Neural progenitor cell (in vitro differentiated cells): ENCODE results near the gene POU2AF1. TPM values are rescaled to one million over a fixed set of nuclear protein-coding genes. Genes with fewer than 3 reads are reported as not detected.

Experiments
- DNase-seq: peaks from one replicate; pipeline ENCODE4 v3.0.0-alpha.2; 2016; ENCODE audit warnings: low spot score
- H2AFZ ChIP-seq: fragments of 200-600 bp; sonication (generic); replicated peaks from 2 replicates; pipeline ENCODE4 v1.6.1; 2016; ENCODE audit warnings: antibody characterized with exemption
- H3F3A ChIP-seq: fragments of 200-600 bp; sonication (generic); 2 replicates; pipeline ENCODE4 v1.6.1; 2016; ENCODE audit warnings: antibody characterized with exemption, low read depth
- H3K27ac ChIP-seq: fragments of 200-600 bp; sonication (generic); 2 replicates; pipeline ENCODE4 v1.5.1; 2016; ENCODE audit warnings: mild to moderate bottlenecking
- H3K27me3 ChIP-seq: fragments of 200-600 bp; sonication (generic); 2 replicates; pipeline ENCODE4 v1.6.1; 2016; ENCODE audit warnings: mild to moderate bottlenecking, moderate library complexity
- H3K36me3 ChIP-seq: fragments of 200-600 bp; sonication (generic); 2 replicates; pipeline ENCODE4 v1.5.1; 2016
- H3K4me1 ChIP-seq: fragments of 200-600 bp; sonication (generic); 2 replicates; pipeline ENCODE4 v1.6.1; 2016; ENCODE audit warnings: mixed run types
- H3K4me2 ChIP-seq: fragments of 200-600 bp; sonication (generic); 2 replicates; pipeline ENCODE4 v1.6.1; 2016
- H3K4me3 ChIP-seq: fragments of 200-600 bp; sonication (generic); 2 replicates; pipeline ENCODE4 v1.5.1; 2016
- H3K79me2 ChIP-seq: fragments of 200-600 bp; sonication (generic); 2 replicates; pipeline ENCODE4 v1.6.1; 2016; ENCODE audit warnings: low read depth
- H3K9ac ChIP-seq: fragments of 200-600 bp; sonication (generic); 2 replicates; pipeline ENCODE4 v1.6.1; 2016
- H3K9me3 ChIP-seq: fragments of 200-600 bp; sonication (generic); 2 replicates; pipeline ENCODE4 v1.5.1; 2016; ENCODE audit warnings: low read depth
- H4K20me1 ChIP-seq: fragments of 200-600 bp; sonication (generic); 2 replicates; pipeline ENCODE4 v1.6.1; 2016; ENCODE audit warnings: low read depth
- H3K27ac Mint-ChIP-seq: 3 replicates; pipeline ENCODE4 v1.8.0; 2021; ENCODE audit warnings: mixed read lengths
- H3K27me3 Mint-ChIP-seq: 2 replicates; pipeline ENCODE4 v1.8.0; 2022; ENCODE audit warnings: low read depth, mild to moderate bottlenecking, inconsistent platforms, moderate library complexity, mixed read lengths; ENCODE audit not compliant: insufficient read depth
- H3K36me3 Mint-ChIP-seq: 3 replicates; pipeline ENCODE4 v1.8.0; 2021; ENCODE audit warnings: mixed read lengths
- H3K4me1 Mint-ChIP-seq: 3 replicates; pipeline ENCODE4 v1.8.0; 2021; ENCODE audit warnings: mixed read lengths
- H3K4me3 Mint-ChIP-seq: 3 replicates; pipeline ENCODE4 v1.8.0; 2021; ENCODE audit warnings: mild to moderate bottlenecking, moderate library complexity, mixed read lengths
- H3K9me3 Mint-ChIP-seq: 3 replicates; pipeline ENCODE4 v1.8.0; 2020; ENCODE audit warnings: mixed read lengths
- EZH2 ChIP-seq: fragments of 200-600 bp; sonication (generic); IDR thresholded peaks from 2 replicates; pipeline ENCODE4 v1.6.1; 2017; ENCODE audit warnings: antibody characterized with exemption, mild to moderate bottlenecking, moderate library complexity
- EZH2phosphoT487 ChIP-seq: fragments of 200-600 bp; sonication (generic); IDR thresholded peaks from 2 replicates; pipeline ENCODE4 v1.6.1; 2017; ENCODE audit warnings: antibody characterized with exemption
- total RNA-seq: library from RNA; depleted of rRNA; stranded (reverse); fragments of >200 nt; gene quantifications from 2 replicates; pipeline ENCODE4 v1.2.3, GENCODE V29; 2015; ENCODE audit warnings: low replicate concordance
- TF ChIP-seq, protein P1 (sequence below): fragments of 200-600 bp; sonication (generic); IDR thresholded peaks from 2 replicates; pipeline ENCODE4 v1.5.1; 2017; ENCODE audit warnings: antibody characterized with exemption, mild to moderate bottlenecking

POU2AF1 gene
- total RNA-seq, 1 donor from 2014 or later, result not detected

DNA sequence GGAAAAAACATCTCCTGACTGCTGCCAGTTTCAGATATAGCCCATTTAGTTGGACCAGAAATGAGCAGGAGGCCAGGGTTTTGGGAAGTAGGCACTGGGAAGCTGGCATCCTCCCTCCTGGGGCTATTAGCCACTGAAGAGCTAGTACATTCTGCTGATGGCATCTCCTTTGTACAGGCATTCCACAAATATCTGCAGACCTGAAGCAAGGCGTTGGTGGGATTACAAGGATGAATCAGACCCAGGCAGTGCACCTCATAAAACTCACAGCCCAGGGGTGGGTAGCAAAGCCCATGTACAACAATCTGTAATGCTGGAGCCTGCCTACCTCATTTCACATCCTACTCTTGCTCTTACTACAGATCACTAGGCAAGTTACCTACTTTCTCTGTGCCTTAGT, 27.5 kb upstream of the POU2AF1 start:
- Mint-ChIP-seq H3K9me3 (peaks cover 2% of the 10 kb centered on the region), H3K4me1 (no peaks in the 10 kb centered on the region), H3K36me3 (no peaks in the 10 kb centered on the region), H3K27ac (no peak overlapping the region), H3K4me3 (no peak overlapping the region), H3K27me3 (peaks cover 3% of the 10 kb centered on the region)
- Histone ChIP-seq H3K9ac (no peak overlapping the region), H3K27ac (no peak overlapping the region), H3K36me3 (no peaks in the 10 kb centered on the region), H3K4me2 (no peak overlapping the region), H2AFZ (no peak overlapping the region), H3K79me2 (no peaks in the 10 kb centered on the region), H3F3A (no peaks in the 10 kb centered on the region), H3K4me1 (no peaks in the 10 kb centered on the region), H3K4me3 (no peak overlapping the region), H3K9me3 (no peaks in the 10 kb centered on the region), H4K20me1 (no peaks in the 10 kb centered on the region), H3K27me3 (no peaks in the 10 kb centered on the region)
- TF ChIP-seq EZH2, result no peak
- TF ChIP-seq EZH2phosphoT487, result no peak
- TF ChIP-seq, protein P1, sequence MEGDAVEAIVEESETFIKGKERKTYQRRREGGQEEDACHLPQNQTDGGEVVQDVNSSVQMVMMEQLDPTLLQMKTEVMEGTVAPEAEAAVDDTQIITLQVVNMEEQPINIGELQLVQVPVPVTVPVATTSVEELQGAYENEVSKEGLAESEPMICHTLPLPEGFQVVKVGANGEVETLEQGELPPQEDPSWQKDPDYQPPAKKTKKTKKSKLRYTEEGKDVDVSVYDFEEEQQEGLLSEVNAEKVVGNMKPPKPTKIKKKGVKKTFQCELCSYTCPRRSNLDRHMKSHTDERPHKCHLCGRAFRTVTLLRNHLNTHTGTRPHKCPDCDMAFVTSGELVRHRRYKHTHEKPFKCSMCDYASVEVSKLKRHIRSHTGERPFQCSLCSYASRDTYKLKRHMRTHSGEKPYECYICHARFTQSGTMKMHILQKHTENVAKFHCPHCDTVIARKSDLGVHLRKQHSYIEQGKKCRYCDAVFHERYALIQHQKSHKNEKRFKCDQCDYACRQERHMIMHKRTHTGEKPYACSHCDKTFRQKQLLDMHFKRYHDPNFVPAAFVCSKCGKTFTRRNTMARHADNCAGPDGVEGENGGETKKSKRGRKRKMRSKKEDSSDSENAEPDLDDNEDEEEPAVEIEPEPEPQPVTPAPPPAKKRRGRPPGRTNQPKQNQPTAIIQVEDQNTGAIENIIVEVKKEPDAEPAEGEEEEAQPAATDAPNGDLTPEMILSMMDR, result no peak
- DNase-seq, result no peak

DNA sequence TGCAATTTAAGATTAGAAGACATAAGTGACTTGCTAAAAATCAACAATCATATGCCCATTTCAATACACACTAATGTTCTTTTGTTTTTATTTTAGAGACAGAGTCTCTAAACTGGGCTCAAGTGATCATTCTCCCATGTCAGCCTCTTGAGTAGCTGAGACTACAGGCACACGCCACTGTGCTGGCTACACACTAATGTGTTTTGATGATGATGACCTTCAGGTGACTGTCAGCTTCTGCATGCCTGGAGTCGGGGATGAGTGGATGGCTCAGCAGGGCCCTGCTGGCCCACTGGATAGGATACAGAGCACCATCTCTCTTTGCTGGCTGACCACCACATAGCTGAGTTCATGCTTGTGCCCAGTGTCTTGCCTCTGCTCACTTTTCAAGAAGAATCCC, 27.0 kb upstream of the POU2AF1 start:
- H3K4me3 Mint-ChIP-seq, result no peak overlapping the region
- Histone ChIP-seq H3K27ac (no peak overlapping the region), H3F3A (no peaks in the 10 kb centered on the region)

DNA sequence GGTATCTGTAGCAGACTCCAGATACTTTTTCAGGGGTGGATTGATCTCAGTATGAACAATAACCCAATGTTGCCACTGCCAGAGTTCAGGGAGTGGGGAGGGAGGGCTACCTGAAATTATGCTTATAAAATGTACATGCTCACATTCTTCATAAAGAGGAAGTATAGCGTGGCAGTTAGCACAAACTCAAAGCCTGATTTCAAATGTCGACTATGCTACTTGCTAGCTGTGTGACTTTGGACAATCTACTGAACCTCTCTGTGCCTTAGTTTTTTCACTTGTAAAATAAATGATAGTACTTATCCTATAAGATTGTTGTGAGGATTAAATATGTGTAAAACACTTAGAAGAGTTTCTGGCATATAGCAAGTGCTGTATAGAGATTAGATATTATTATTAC, 26.5 kb upstream of the POU2AF1 start:
- Histone ChIP-seq H3K4me3 (no peak overlapping the region), H3K9me3 (no peaks in the 10 kb centered on the region), H3K27ac (no peak overlapping the region), H3K9ac (no peak overlapping the region), H3K36me3 (no peaks in the 10 kb centered on the region), H3K4me2 (no peak overlapping the region), H4K20me1 (no peaks in the 10 kb centered on the region), H3F3A (no peaks in the 10 kb centered on the region), H3K27me3 (no peaks in the 10 kb centered on the region), H3K4me1 (no peaks in the 10 kb centered on the region), H3K79me2 (no peaks in the 10 kb centered on the region), H2AFZ (no peak overlapping the region)
- H3K4me3 Mint-ChIP-seq, result no peak overlapping the region
- H3K27me3 Mint-ChIP-seq, result peaks cover 3% of the 10 kb centered on the region
- TF ChIP-seq, protein P1, result no peak
- TF ChIP-seq EZH2 (no peak), EZH2phosphoT487 (no peak)
- H3K27ac Mint-ChIP-seq, result no peak overlapping the region
- no peaks in the 10 kb centered on the region for H3K36me3 Mint-ChIP-seq
- DNase-seq, result no peak
- H3K9me3 Mint-ChIP-seq, result peaks cover 2% of the 10 kb centered on the region
- no peaks in the 10 kb centered on the region for H3K4me1 Mint-ChIP-seq

More for the DNA sequence above, 27.0 kb upstream of the POU2AF1 start:
- Histone ChIP-seq H3K4me2 (no peak overlapping the region), H2AFZ (no peak overlapping the region), H3K4me1 (no peaks in the 10 kb centered on the region), H4K20me1 (no peaks in the 10 kb centered on the region), H3K36me3 (no peaks in the 10 kb centered on the region), H3K4me3 (no peak overlapping the region), H3K9me3 (no peaks in the 10 kb centered on the region), H3K79me2 (no peaks in the 10 kb centered on the region), H3K9ac (no peak overlapping the region), H3K27me3 (no peaks in the 10 kb centered on the region)
- peaks cover 3% of the 10 kb centered on the region for H3K27me3 Mint-ChIP-seq
- H3K27ac Mint-ChIP-seq, result no peak overlapping the region
- H3K4me1 Mint-ChIP-seq, result no peaks in the 10 kb centered on the region
- no peak for DNase-seq
- peaks cover 2% of the 10 kb centered on the region for H3K9me3 Mint-ChIP-seq
- TF ChIP-seq, protein P1, result no peak
- TF ChIP-seq EZH2phosphoT487, result no peak
- no peak for TF ChIP-seq EZH2
- H3K36me3 Mint-ChIP-seq, result no peaks in the 10 kb centered on the region
